NT2/D1 (cell line): ENCODE measurements around the gene ANXA11.

Source experiments
- SUZ12 ChIP-seq: IDR thresholded peaks from 2 replicates; pipeline ENCODE4 v1.6.1; 2011; ENCODE audit not compliant: insufficient read length, insufficient read depth; ENCODE audit errors: extremely low read depth
- ZNF274 ChIP-seq: IDR thresholded peaks from 2 replicates; pipeline ENCODE4 v1.6.1; 2011; ENCODE audit warnings: mild to moderate bottlenecking, low read depth, low read length

GRCh38 chr10:80139265-80139664, 66.1 kb downstream of the ANXA11 start:
- TF ChIP-seq ZNF274 (no peak), SUZ12 (no peak)
